Measurements from ENCODE around the gene ALK. TPM values are rescaled to one million over a fixed set of nuclear protein-coding genes. Genes with fewer than 3 reads are reported as not detected.

The ALK gene
- total and polyA plus RNA-seq, 2 donors: 0.19 to 0.21 TPM

GRCh38 chr2:29918941-29919340, 2.4 kb downstream of the ALK start:
- Histone ChIP-seq H3K27ac (ENCODE audit: low read depth in 1 of 2, low read length in 1 of 2) (no peak overlapping the region), H3K36me3 (ENCODE audit: control insufficient read depth in 2 of 2, insufficient read depth in 2 of 2, low read length in 1 of 2) (no peaks in the 10 kb centered on the region), H3K4me3 (ENCODE audit: low read length in 2 of 2) (no peak overlapping the region), H3K4me1 (ENCODE audit: control insufficient read depth in 2 of 2, insufficient read depth in 2 of 2, low read length in 2 of 2) (peaks cover 6 to 10% of the 10 kb centered on the region in 2 donors), H3K9me3 (ENCODE audit: control insufficient read depth in 2 of 2, insufficient read depth in 1 of 2, low read length in 1 of 2) (peaks cover 2 to 5% of the 10 kb centered on the region in 2 donors), H3K27me3 (ENCODE audit: control insufficient read depth in 2 of 2, insufficient read depth in 1 of 2, low read length in 1 of 2) (peaks cover 29 to 47% of the 10 kb centered on the region in 2 donors)
- WGBS: 56% methylated on average over 3 of the region's 3 CpGs
- no peak for DNase-seq (ENCODE audit: low read depth in 6 of 9, low spot score in 9 of 9)

DNA sequence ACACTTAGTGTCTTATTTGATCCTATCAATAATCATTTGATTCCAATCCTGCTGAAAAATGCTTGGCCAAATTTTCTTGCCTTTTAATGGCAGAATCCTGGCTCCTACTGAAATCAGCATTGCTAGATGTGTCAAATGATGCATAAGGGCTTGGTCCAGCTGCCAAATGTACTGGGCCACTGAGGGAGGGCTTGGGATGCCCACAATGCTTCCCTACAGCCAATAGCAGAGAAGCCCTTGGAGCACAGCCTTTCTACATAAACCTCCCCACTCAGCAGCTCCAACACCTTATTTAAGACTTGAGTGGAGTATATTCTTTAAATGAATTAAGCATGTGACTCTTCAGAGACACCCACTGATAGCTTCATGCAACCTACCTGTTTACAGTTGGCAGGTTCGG, 3.6 kb downstream of the ALK start:
- Histone ChIP-seq H3K27me3 (ENCODE audit: control insufficient read depth in 2 of 2, insufficient read depth in 1 of 2, low read length in 1 of 2) (peaks cover 29 to 45% of the 10 kb centered on the region in 2 donors), H3K9me3 (ENCODE audit: control insufficient read depth in 2 of 2, insufficient read depth in 1 of 2, low read length in 1 of 2) (peaks cover 2 to 5% of the 10 kb centered on the region in 2 donors), H3K4me1 (ENCODE audit: control insufficient read depth in 2 of 2, insufficient read depth in 2 of 2, low read length in 2 of 2) (peaks cover 6 to 10% of the 10 kb centered on the region in 2 donors), H3K36me3 (ENCODE audit: control insufficient read depth in 2 of 2, insufficient read depth in 2 of 2, low read length in 1 of 2) (no peaks in the 10 kb centered on the region), H3K4me3 (ENCODE audit: low read length in 2 of 2) (no peak overlapping the region), H3K27ac (ENCODE audit: low read depth in 1 of 2, low read length in 1 of 2) (no peak overlapping the region)
- WGBS: 87% methylated on average over 1 of the region's 1 CpG
- DNase-seq (ENCODE audit: low read depth in 6 of 9, low spot score in 9 of 9): no peak

- DNase-seq (ENCODE audit: low read depth in 6 of 9, low spot score in 9 of 9): no peak
- no peaks in the 10 kb centered on the region for H3K36me3 ChIP-seq (ENCODE audit: control insufficient read depth in 2 of 2, insufficient read depth in 2 of 2, low read length in 1 of 2)
- H3K4me3 ChIP-seq (ENCODE audit: low read length in 2 of 2): no peak overlapping the region
- H3K27me3 ChIP-seq (ENCODE audit: control insufficient read depth in 2 of 2, insufficient read depth in 1 of 2, low read length in 1 of 2): peaks cover 22 to 33% of the 10 kb centered on the region in 2 donors
- H3K4me1 ChIP-seq (ENCODE audit: control insufficient read depth in 2 of 2, insufficient read depth in 2 of 2, low read length in 2 of 2): peaks cover 6% of the 10 kb centered on the region in 2 donors
- H3K9me3 ChIP-seq (ENCODE audit: control insufficient read depth in 2 of 2, insufficient read depth in 1 of 2, low read length in 1 of 2): peaks cover 2 to 5% of the 10 kb centered on the region in 2 donors
- no peak overlapping the region for H3K27ac ChIP-seq (ENCODE audit: low read depth in 1 of 2, low read length in 1 of 2)
These were observed 4.8 kb downstream of the ALK start for GRCh38 chr2:29916571-29916970.

DNA sequence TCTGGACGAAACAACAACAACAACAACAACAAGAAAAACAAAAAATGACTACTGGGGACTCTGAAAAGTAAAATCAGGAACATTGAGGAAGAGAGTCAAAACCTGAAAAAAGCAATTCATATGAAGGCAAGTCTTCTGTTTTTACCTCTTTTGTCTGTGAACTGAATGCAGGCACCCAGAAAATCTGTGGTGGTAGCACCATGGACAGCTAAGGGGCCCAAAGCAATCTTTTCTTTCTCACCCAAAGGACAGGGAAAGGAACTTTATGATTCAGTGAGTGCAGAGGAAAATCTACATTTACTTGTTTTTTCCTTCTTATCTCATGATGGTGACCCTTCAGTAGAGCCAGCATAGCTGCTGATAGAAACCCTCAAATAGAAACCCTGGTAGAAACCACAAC, 10.4 kb downstream of the ALK start:
- H3K9me3 ChIP-seq (ENCODE audit: control insufficient read depth in 2 of 2, insufficient read depth in 1 of 2, low read length in 1 of 2): no peaks in the 10 kb centered on the region
- DNase-seq (ENCODE audit: low read depth in 6 of 9, low spot score in 9 of 9): no peak
- no peak overlapping the region for H3K4me3 ChIP-seq (ENCODE audit: low read length in 2 of 2)
- H3K27ac ChIP-seq (ENCODE audit: low read depth in 1 of 2, low read length in 1 of 2): no peak overlapping the region
- 84% methylated on average over 1 of the region's 1 CpG for WGBS
- no peaks in the 10 kb centered on the region for H3K4me1 ChIP-seq (ENCODE audit: control insufficient read depth in 2 of 2, insufficient read depth in 2 of 2, low read length in 2 of 2)
- H3K27me3 ChIP-seq (ENCODE audit: control insufficient read depth in 2 of 2, insufficient read depth in 1 of 2, low read length in 1 of 2): no peaks in the 10 kb centered on the region
- no peaks in the 10 kb centered on the region for H3K36me3 ChIP-seq (ENCODE audit: control insufficient read depth in 2 of 2, insufficient read depth in 2 of 2, low read length in 1 of 2)

DNA sequence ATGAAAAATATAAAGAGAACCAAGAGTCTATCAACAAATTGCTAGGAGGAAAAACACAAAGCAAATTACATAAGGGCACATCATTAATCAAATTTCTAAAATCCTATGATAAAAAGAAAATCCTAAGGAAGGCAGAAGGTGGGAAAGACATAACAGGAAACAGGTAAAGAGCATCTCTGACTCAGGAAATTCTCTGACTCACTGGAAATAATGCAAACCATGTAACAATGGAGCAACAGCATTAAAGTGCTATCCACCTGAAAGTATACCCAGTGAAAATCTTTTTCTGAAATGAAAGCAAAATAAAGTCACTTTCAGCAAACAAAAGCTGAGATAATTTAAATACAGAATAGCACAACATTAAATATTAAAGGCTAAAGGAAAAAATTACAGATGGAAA, 10.9 kb downstream of the ALK start:
- Histone ChIP-seq H3K4me3 (ENCODE audit: low read length in 2 of 2) (no peak overlapping the region), H3K27me3 (ENCODE audit: control insufficient read depth in 2 of 2, insufficient read depth in 1 of 2, low read length in 1 of 2) (peaks cover 0 to 2% of the 10 kb centered on the region in 2 donors), H3K9me3 (ENCODE audit: control insufficient read depth in 2 of 2, insufficient read depth in 1 of 2, low read length in 1 of 2) (no peaks in the 10 kb centered on the region), H3K27ac (ENCODE audit: low read depth in 1 of 2, low read length in 1 of 2) (no peak overlapping the region), H3K36me3 (ENCODE audit: control insufficient read depth in 2 of 2, insufficient read depth in 2 of 2, low read length in 1 of 2) (no peaks in the 10 kb centered on the region), H3K4me1 (ENCODE audit: control insufficient read depth in 2 of 2, insufficient read depth in 2 of 2, low read length in 2 of 2) (no peaks in the 10 kb centered on the region)
- no peak for DNase-seq (ENCODE audit: low read depth in 6 of 9, low spot score in 9 of 9)

GRCh38 chr2:29902356-29902755, 19.0 kb downstream of the ALK start:
- no peak for DNase-seq (ENCODE audit: low read depth in 6 of 9, low spot score in 9 of 9)
- Histone ChIP-seq H3K4me3 (ENCODE audit: low read length in 2 of 2) (no peak overlapping the region), H3K9me3 (ENCODE audit: control insufficient read depth in 2 of 2, insufficient read depth in 1 of 2, low read length in 1 of 2) (no peaks in the 10 kb centered on the region), H3K36me3 (ENCODE audit: control insufficient read depth in 2 of 2, insufficient read depth in 2 of 2, low read length in 1 of 2) (no peaks in the 10 kb centered on the region), H3K27me3 (ENCODE audit: control insufficient read depth in 2 of 2, insufficient read depth in 1 of 2, low read length in 1 of 2) (peaks cover 0 to 2% of the 10 kb centered on the region in 2 donors), H3K27ac (ENCODE audit: low read depth in 1 of 2, low read length in 1 of 2) (no peak overlapping the region), H3K4me1 (ENCODE audit: control insufficient read depth in 2 of 2, insufficient read depth in 2 of 2, low read length in 2 of 2) (no peaks in the 10 kb centered on the region)
- WGBS: 33% methylated on average over 1 of the region's 1 CpG

DNA sequence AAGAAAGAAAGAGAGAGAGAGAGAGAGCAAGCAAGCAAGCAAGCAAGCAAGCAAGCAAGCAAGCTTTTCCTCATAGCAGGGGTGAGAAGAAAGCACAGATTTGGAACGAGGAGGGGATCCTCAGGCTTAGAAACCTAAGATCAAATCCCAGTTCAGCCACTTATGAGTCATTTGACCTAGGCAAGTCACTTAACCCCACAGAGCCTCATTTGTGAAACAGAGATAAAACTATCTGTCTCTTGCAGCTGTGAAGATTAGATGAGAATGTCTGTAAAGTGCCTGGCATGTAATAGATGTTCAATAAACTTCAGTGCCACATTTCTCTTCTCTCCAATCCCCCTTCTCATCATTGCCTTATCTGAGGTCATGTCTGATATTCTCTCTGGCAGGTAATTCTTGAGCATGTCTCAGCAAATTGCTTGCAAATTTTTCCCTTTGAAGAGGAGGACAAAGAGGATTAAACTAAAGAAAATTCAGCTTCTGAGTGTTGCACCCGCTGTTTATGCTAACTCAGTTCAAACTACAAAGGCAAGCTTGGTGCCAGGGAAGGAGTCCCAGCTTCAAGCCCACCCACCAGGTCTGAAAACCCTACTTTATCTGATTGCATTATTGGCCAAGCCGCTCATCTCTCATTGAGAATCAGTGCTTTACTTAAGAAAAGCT, 20.3 kb downstream of the ALK start:
- Histone ChIP-seq H3K9me3 (ENCODE audit: control insufficient read depth in 2 of 2, insufficient read depth in 1 of 2, low read length in 1 of 2) (no peaks in the 10 kb centered on the region), H3K27me3 (ENCODE audit: control insufficient read depth in 2 of 2, insufficient read depth in 1 of 2, low read length in 1 of 2) (peaks cover 0 to 2% of the 10 kb centered on the region in 2 donors), H3K4me3 (ENCODE audit: low read length in 2 of 2) (no peak overlapping the region), H3K27ac (ENCODE audit: low read depth in 1 of 2, low read length in 1 of 2) (no peak overlapping the region), H3K36me3 (ENCODE audit: control insufficient read depth in 2 of 2, insufficient read depth in 2 of 2, low read length in 1 of 2) (no peaks in the 10 kb centered on the region), H3K4me1 (ENCODE audit: control insufficient read depth in 2 of 2, insufficient read depth in 2 of 2, low read length in 2 of 2) (no peaks in the 10 kb centered on the region)
- 26% methylated on average over 3 of the region's 3 CpGs for WGBS
- DNase-seq (ENCODE audit: low read depth in 6 of 9, low spot score in 9 of 9): no peak

DNA sequence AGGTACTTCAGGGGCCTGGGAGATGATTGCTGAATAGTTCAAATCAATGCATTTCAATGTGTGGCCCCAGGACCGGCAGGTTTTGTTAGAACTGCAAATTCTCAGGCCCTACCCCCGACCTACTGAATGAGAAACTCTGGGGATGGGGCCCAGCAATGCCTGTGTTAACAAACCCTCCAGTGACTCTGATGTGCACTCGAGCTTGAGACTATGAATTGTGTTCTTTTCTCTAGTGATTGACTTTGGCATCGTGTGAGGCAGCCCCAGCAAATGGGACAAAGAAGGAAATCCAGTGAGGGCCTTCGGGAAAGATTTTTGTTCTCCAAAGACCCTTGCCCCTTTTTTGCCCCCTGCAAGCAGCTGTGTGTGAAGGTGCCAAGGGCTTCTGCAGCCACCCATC, 22.4 kb downstream of the ALK start:
- Histone ChIP-seq H3K27me3 (ENCODE audit: control insufficient read depth in 2 of 2, insufficient read depth in 1 of 2, low read length in 1 of 2) (no peaks in the 10 kb centered on the region), H3K4me1 (ENCODE audit: control insufficient read depth in 2 of 2, insufficient read depth in 2 of 2, low read length in 2 of 2) (no peaks in the 10 kb centered on the region), H3K9me3 (ENCODE audit: control insufficient read depth in 2 of 2, insufficient read depth in 1 of 2, low read length in 1 of 2) (no peaks in the 10 kb centered on the region), H3K27ac (ENCODE audit: low read depth in 1 of 2, low read length in 1 of 2) (no peak overlapping the region), H3K4me3 (ENCODE audit: low read length in 2 of 2) (no peak overlapping the region), H3K36me3 (ENCODE audit: control insufficient read depth in 2 of 2, insufficient read depth in 2 of 2, low read length in 1 of 2) (no peaks in the 10 kb centered on the region)
- 40% methylated on average over 5 of the region's 5 CpGs for WGBS
- DNase-seq (ENCODE audit: low read depth in 6 of 9, low spot score in 9 of 9): no peak

GRCh38 chr2:29894822-29895614, 26.4 kb downstream of the ALK start:
- Histone ChIP-seq H3K4me3 (ENCODE audit: low read length in 2 of 2) (no peak overlapping the region), H3K4me1 (ENCODE audit: control insufficient read depth in 2 of 2, insufficient read depth in 2 of 2, low read length in 2 of 2) (no peaks in the 10 kb centered on the region), H3K36me3 (ENCODE audit: control insufficient read depth in 2 of 2, insufficient read depth in 2 of 2, low read length in 1 of 2) (no peaks in the 10 kb centered on the region), H3K27me3 (ENCODE audit: control insufficient read depth in 2 of 2, insufficient read depth in 1 of 2, low read length in 1 of 2) (no peaks in the 10 kb centered on the region), H3K27ac (ENCODE audit: low read depth in 1 of 2, low read length in 1 of 2) (no peak overlapping the region), H3K9me3 (ENCODE audit: control insufficient read depth in 2 of 2, insufficient read depth in 1 of 2, low read length in 1 of 2) (no peaks in the 10 kb centered on the region)
- 60% methylated on average over 3 of the region's 3 CpGs for WGBS
- no peak for DNase-seq (ENCODE audit: low read depth in 6 of 9, low spot score in 9 of 9)
